HG03558 (cell line): ENCODE measurements around the gene PLGRKT.
A peak's percentile ranks its signal among the peaks of the same experiment; 100 is the strongest.
"Not testable (repeated sequence)": the region's sequence is repeated elsewhere in the genome, so short reads cannot be mapped to it uniquely, and the experiment has no call there.

ENCODE experiments used
- ATAC-seq: cut with Tn5 transposase; IDR thresholded peaks from one replicate; pipeline ENCODE4 v1.9.1; 2021; ENCODE audit warnings: moderate number of reproducible peaks; ENCODE audit not compliant: unreplicated experiment; ENCODE audit errors: extremely low read depth

PLGRKT gene

GRCh38 chr9:5453004-5453403 lies 15.3 kb upstream of the PLGRKT start:
- ATAC-seq: no peak

- ATAC-seq: no peak
These were observed 14.5 kb upstream of the PLGRKT start for GRCh38 chr9:5452286-5452609.

- peak; percentile 29 for ATAC-seq
These were observed 12.8 kb upstream of the PLGRKT start, which contains the start of gene CD274 for GRCh38 chr9:5450359-5451091. CD274 (plus strand) TSS chr9:5450542; CDS start chr9:5456114, 5,572 bp downstream.

DNA sequence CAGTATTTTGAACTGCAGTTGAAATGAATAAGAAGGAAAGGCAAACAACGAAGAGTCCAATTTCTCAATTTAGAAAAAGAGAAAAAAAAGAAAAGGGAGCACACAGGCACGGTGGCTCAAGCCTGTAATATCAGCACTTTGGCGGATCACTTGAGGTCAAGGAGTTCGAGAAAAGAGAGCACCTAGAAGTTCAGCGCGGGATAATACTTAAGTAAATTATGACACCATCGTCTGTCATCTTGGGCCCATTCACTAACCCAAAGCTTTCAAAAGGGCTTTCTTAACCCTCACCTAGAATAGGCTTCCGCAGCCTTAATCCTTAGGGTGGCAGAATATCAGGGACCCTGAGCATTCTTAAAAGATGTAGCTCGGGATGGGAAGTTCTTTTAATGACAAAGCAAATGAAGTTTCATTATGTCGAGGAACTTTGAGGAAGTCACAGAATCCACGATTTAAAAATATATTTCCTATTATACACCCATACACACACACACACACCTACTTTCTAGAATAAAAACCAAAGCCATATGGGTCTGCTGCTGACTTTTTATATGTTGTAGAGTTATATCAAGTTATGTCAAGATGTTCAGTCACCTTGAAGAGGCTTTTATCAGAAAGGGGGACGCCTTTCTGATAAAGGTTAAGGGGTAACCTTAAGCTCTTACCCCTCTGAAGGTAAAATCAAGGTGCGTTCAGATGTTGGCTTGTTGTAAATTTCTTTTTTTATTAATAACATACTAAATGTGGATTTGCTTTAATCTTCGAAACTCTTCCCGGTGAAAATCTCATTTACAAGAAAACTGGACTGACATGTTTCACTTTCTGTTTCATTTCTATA lies 12.0 kb upstream of the PLGRKT start:
- ATAC-seq: no peak

GRCh38 chr9:5448461-5449435 lies 11.0 kb upstream of the PLGRKT start:
- no peak for ATAC-seq

GRCh38 chr9:5448016-5448415 lies 10.3 kb upstream of the PLGRKT start:
- no peak for ATAC-seq

- ATAC-seq: no peak
These were observed 9.6 kb upstream of the PLGRKT start for GRCh38 chr9:5447337-5447736.

GRCh38 chr9:5446451-5447236 lies 8.9 kb upstream of the PLGRKT start:
- no peak for ATAC-seq

GRCh38 chr9:5445886-5446285 lies 8.2 kb upstream of the PLGRKT start:
- ATAC-seq: no peak

DNA sequence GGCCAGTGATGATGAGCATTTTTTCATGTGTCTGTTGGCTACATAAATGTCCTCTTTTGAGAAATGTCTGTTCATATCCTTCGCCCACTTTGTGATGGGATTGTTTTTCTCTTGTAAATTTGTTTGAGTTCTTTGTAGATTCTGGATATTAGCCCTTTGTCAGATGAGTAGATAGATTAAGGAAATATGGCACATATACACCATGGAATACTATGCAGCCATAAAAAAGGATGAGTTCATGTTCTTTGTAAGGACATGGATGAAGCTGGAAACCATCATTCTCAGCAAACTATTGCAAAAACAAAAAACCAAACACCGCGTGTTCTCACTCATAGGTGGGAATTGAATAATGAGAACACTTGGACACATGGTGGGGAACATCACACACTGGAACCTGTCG lies 7.4 kb upstream of the PLGRKT start:
- not testable (repeated sequence) for ATAC-seq

DNA sequence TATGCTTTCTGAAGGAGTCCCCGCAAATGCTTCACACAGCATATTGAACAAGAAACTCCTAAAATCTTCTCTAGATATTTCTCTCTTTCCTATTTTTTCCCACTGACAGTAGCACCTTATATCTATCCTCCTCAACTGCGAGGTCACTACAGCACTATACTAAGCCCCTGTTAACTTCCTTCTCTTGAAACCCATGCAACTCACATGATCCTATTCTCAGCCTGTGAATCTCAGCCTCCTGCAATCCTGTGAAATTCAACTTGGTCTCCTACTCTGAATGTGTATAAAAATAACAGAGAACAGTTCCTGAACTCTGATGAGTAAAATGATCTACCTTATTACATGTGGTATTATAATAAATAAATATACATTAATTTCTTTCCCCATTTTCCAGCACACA lies 6.1 kb upstream of the PLGRKT start:
- no peak for ATAC-seq

DNA sequence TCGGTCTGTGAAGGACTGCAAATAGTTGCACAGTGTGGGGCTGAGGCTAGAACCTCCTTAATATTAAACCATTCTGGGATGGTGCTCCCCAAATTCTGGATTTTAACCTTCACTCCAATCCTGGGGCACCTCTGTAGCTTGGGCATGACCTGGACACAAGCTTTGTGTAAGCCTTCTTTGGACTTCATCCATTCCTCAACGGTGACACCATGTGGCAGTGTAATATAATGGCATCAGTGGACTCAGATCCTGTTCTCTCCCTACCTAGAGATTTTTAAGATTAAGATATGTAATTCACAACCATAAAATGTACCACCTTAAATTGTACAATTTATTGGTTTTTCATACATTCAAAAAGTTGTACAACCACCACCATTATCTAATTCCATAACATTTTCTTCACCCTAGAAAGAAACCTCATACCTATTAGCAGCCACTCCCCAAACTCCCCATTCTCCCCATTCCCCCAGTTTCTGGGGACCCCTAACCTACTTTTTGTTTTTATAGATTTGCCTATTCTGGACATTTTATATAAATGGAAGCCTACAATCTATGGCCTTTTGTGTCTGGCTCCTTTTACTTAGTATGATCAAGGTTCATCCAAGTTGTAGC lies 4.8 kb upstream of the PLGRKT start:
- ATAC-seq: no peak

DNA sequence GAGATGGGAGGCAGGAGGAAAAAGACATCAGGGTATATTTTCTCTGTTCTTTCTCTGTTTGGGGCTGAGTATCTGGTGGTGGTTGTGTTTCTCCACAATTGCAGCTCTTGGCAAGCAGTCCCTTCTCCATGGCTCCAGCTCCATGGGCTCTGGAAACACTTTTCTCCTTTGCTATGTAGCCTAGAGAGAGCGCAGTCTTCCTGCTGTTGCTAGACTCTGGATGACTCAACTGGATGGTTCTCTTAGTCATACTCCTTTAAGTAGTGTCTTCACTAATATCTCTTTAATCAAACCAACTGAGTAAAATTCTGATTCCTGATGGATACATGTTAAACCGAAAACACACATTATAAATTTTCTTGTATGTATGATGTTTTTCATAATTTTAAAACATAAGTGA lies 3.3 kb upstream of the PLGRKT start:
- no peak for ATAC-seq

- ATAC-seq: no peak
These were observed 2.7 kb upstream of the PLGRKT start for GRCh38 chr9:5440426-5440825.

GRCh38 chr9:5438301-5439162 lies 807 bp upstream of the PLGRKT start:
- ATAC-seq: peak; percentile 35

DNA sequence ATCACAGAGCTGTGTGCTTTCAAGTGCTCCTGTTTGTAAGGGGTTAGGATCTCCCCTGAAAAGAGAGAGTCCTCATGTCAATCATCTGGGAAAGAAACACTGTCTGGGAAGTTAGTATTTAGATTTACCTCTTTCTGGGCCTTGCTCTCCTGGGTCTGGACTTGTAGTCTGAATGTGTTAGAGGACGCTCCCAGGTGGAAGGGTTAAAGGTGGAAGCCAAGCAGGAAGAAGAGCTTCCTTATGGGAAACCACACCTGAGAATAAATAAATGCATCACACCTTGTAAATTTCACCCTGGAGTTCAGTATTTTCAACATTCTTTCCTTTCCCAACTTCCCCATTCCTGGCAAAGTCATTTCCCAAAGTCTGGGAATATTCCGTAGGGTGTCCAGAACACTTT lies 1.3 kb downstream of the PLGRKT start:
- ATAC-seq: no peak

- no peak for ATAC-seq
These were observed 1.8 kb downstream of the PLGRKT start for GRCh38 chr9:5435912-5436311.
